Tibial nerve (tissue), 4 donors: ENCODE data around the gene HPCA. TPM values are rescaled to one million over a fixed set of nuclear protein-coding genes. Genes with fewer than 3 reads are reported as not detected.

ENCODE experiments used
- DNase-seq, 2 donors: peaks; one replicate each; pipeline ENCODE4 v3.0.0-alpha.2; 2019; ENCODE audit warnings: low spot score in 2 of 2
- H3K27ac ChIP-seq, 4 donors: fragments of 200-600 bp; sonication (generic) in 3 of 4; one replicate each; pipeline ENCODE4 v1.5.1; 2017 to 2019; ENCODE audit warnings: mild to moderate bottlenecking in 1 of 4
- H3K27me3 ChIP-seq, 2 donors: fragments of 200-600 bp; sonication (generic) in 1 of 2; one replicate each; pipeline versions ENCODE4 v1.5.1 to v1.6.0; 2017 to 2019
- H3K36me3 ChIP-seq, 3 donors: fragments of 200-600 bp; sonication (generic); one replicate each; pipeline ENCODE4 v1.5.1; 2018 to 2019
- H3K4me1 ChIP-seq, 4 donors: fragments of 200-600 bp; sonication (generic) in 3 of 4; one replicate each; pipeline ENCODE4 v1.5.1; 2017 to 2019
- H3K4me3 ChIP-seq, 4 donors: fragments of 200-600 bp; sonication (generic) in 3 of 4; one replicate each; pipeline ENCODE4 v1.5.1; 2017 to 2019; ENCODE audit warnings: mild to moderate bottlenecking in 1 of 4, moderate library complexity in 1 of 4
- H3K9me3 ChIP-seq, 4 donors: fragments of 200-600 bp; sonication (generic) in 3 of 4; one replicate each; pipeline ENCODE4 v1.5.1; 2017 to 2019
- EP300 ChIP-seq, 2 donors: sonication (generic); formaldehyde crosslinking; IDR thresholded peaks; one replicate each; pipeline ENCODE4 v1.6.1; 2017; ENCODE audit warnings: antibody characterized with exemption in 2 of 2, mild to moderate bottlenecking in 1 of 2
- POLR2A ChIP-seq, 2 donors: fragments of 450-650 bp; IDR thresholded peaks; one replicate each; pipeline ENCODE4 v1.6.1; 2017; ENCODE audit warnings: antibody characterized with exemption in 2 of 2, mild to moderate bottlenecking in 2 of 2, moderate library complexity in 2 of 2
- WGBS, 2 donors: methylation state at CpG; one replicate each; pipeline ENCODE4 v1.1.5; 2018; 5-methylcytosine and 5-hydroxymethylcytosine counted together
- total RNA-seq, 4 donors: library from RNA; depleted of rRNA; stranded (reverse); fragments of >200 nt; gene quantifications; one replicate each; pipeline ENCODE4 v1.1.0, GENCODE V29; 2016
- TF ChIP-seq, protein P1 (sequence below), 5 experiments: fragments of 200-600 bp in 3 of 5; fragments of 450-650 bp in 2 of 5; sonication (generic) in 3 of 5; IDR thresholded peaks; one replicate each; pipeline ENCODE4 v1.5.1; 2016 to 2019; ENCODE audit warnings: antibody characterized with exemption in 5 of 5, mild to moderate bottlenecking in 3 of 5, moderate library complexity in 2 of 5

HPCA gene
- total RNA-seq, 4 donors from 2014 or later, result not detected

- TF ChIP-seq EP300 (IDR thresholded peaks at IDR 0.05) (no peak), POLR2A (IDR thresholded peaks at IDR 0.05) (no peak)
- TF ChIP-seq, protein P1, sequence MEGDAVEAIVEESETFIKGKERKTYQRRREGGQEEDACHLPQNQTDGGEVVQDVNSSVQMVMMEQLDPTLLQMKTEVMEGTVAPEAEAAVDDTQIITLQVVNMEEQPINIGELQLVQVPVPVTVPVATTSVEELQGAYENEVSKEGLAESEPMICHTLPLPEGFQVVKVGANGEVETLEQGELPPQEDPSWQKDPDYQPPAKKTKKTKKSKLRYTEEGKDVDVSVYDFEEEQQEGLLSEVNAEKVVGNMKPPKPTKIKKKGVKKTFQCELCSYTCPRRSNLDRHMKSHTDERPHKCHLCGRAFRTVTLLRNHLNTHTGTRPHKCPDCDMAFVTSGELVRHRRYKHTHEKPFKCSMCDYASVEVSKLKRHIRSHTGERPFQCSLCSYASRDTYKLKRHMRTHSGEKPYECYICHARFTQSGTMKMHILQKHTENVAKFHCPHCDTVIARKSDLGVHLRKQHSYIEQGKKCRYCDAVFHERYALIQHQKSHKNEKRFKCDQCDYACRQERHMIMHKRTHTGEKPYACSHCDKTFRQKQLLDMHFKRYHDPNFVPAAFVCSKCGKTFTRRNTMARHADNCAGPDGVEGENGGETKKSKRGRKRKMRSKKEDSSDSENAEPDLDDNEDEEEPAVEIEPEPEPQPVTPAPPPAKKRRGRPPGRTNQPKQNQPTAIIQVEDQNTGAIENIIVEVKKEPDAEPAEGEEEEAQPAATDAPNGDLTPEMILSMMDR (IDR thresholded peaks at IDR 0.05), result no peak
- 21 to 23% methylated on average over 8 of the region's 8 CpGs for WGBS, 2 donors
- H3K27me3 ChIP-seq, result peaks cover 0 to 76% of the 10 kb centered on the region in 2 donors
Measured at GRCh38 chr1:32885676-32886003, 651 bp upstream of the HPCA start.

DNA sequence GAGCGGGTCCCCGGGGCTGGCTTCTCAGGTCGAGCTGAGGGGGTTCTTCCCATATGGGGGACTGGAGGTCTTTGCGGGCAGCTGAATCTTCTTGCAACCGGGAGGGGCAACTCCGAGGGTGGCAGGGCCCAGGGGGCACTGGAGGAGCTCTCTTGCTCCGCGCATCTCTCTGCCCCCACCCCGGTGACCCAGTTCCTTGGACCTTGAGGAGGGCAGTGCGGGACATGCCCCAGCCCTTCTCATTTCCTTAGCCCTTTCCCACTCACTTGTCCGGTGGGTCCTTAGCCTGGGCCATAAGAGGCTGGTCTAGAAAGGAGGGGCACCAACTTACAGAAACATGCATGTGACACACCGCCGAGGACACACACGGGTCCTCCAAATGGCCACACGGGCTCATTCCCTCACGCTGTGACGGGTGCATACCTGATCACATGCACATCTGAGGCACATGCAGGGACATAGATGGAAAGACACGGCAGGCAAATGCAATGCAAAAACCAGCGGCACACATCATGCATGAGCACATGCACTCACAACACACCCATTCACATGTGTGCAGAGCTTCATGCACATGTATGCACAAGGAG lies 630 bp downstream of the HPCA start:
- Histone ChIP-seq H3K4me1 (peaks cover 0 to 17% (median 0%) of the 10 kb centered on the region in 4 donors), H3K27me3 (peaks cover 0 to 89% of the 10 kb centered on the region in 2 donors), H3K4me3 (no peak overlapping the region), H3K27ac (no peak overlapping the region), H3K36me3 (no peaks in the 10 kb centered on the region), H3K9me3 (no peaks in the 10 kb centered on the region)
- WGBS, 2 donors, result 45 to 48% methylated on average over 16 to 18 of the region's 19 CpGs
- TF ChIP-seq, protein P1 (IDR thresholded peaks at IDR 0.05), result no peak
- TF ChIP-seq EP300 (IDR thresholded peaks at IDR 0.05) (no peak), POLR2A (IDR thresholded peaks at IDR 0.05) (no peak)
- no peak for DNase-seq

More at GRCh38 chr1:32885676-32886003, 651 bp upstream of the HPCA start:
- Histone ChIP-seq H3K9me3 (no peaks in the 10 kb centered on the region), H3K27ac (no peak overlapping the region), H3K4me1 (peaks cover 0 to 17% (median 0%) of the 10 kb centered on the region in 4 donors), H3K4me3 (no peak overlapping the region), H3K36me3 (no peaks in the 10 kb centered on the region)
- DNase-seq, result no peak

DNA sequence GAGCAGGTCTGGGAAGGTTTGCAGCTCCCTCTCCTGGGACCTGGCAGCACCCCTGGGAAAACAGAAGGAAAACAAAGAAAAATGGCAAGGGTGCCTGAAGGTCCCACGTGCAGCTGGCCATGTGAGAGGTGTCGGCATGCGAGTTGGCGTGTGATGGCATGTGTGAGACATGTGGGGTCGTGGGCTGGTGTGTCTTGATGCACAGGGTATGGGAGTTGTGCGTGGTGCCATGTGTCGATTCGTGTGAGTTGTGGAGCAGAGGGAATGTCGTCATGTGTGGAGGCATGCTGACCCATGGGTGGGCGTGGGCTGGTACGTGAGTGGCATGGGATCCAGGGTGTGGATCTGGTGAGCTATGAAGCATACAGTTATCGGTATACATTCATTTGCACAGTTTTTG lies 1.3 kb downstream of the HPCA start:
- H3K9me3 ChIP-seq, result no peaks in the 10 kb centered on the region
- WGBS, 2 donors, result 74 to 78% methylated on average over 12 of the region's 12 CpGs
- H3K4me3 ChIP-seq, result no peak overlapping the region
- TF ChIP-seq POLR2A (IDR thresholded peaks at IDR 0.05), result no peak
- TF ChIP-seq, protein P1 (IDR thresholded peaks at IDR 0.05), result no peak
- no peak for TF ChIP-seq EP300 (IDR thresholded peaks at IDR 0.05)
- H3K27ac ChIP-seq, result no peak overlapping the region
- no peaks in the 10 kb centered on the region for H3K36me3 ChIP-seq
- H3K27me3 ChIP-seq, result peaks cover 0 to 94% of the 10 kb centered on the region in 2 donors
- no peak for DNase-seq
- H3K4me1 ChIP-seq, result peaks cover 0 to 14% (median 0%) of the 10 kb centered on the region in 4 donors

GRCh38 chr1:32888134-32888533 lies 1.8 kb downstream of the HPCA start:
- DNase-seq, result no peak
- Histone ChIP-seq H3K4me3 (no peak overlapping the region), H3K9me3 (no peaks in the 10 kb centered on the region), H3K4me1 (peaks cover 0 to 19% (median 0%) of the 10 kb centered on the region in 4 donors), H3K36me3 (no peaks in the 10 kb centered on the region), H3K27me3 (peaks cover 0 to 93% of the 10 kb centered on the region in 2 donors), H3K27ac (no peak overlapping the region)
- TF ChIP-seq, protein P1 (IDR thresholded peaks at IDR 0.05), result no peak
- no peak for TF ChIP-seq POLR2A (IDR thresholded peaks at IDR 0.05)
- TF ChIP-seq EP300 (IDR thresholded peaks at IDR 0.05), result no peak
- 92 to 94% methylated on average over 3 of the region's 3 CpGs for WGBS, 2 donors

DNA sequence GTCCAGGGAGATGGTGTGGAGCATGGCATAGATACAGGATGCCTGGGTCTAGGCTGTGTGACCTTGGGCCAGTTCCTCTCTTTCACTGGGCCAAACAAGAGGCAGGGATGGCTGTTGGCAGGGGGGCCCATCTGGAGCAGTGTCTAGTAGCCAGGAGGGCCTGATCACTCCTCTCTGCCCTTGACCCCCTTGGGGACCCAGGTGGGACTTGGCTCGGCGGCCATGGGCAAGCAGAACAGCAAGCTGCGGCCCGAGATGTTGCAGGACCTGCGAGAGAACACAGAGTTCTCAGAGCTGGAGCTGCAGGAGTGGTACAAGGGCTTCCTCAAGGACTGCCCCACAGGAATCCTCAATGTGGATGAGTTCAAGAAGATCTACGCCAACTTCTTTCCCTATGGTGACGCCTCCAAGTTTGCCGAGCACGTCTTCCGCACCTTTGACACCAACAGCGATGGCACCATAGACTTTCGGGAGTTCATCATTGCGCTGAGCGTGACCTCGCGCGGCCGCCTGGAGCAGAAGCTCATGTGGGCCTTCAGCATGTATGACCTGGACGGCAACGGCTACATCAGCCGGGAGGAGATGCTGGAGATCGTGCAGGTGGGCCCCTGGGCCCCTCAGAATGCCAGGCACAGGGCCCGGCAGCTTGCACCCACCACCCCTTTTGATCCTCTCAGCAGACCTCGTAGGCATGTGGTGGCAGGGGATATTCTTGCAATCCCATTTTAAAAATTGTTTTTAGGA lies 2.6 kb downstream of the HPCA start:
- no peak for DNase-seq
- H3K4me1 ChIP-seq, result peaks cover 0 to 26% (median 3%) of the 10 kb centered on the region in 4 donors
- no peaks in the 10 kb centered on the region for H3K36me3 ChIP-seq
- H3K9me3 ChIP-seq, result no peaks in the 10 kb centered on the region
- WGBS, 2 donors, result 92% methylated on average over 24 of the region's 24 CpGs
- H3K27me3 ChIP-seq, result peaks cover 0 to 94% of the 10 kb centered on the region in 2 donors
- H3K4me3 ChIP-seq, result no peak overlapping the region
- no peak overlapping the region for H3K27ac ChIP-seq
- TF ChIP-seq, protein P1 (IDR thresholded peaks at IDR 0.05), result no peak
